HG03571 (cell line): ENCODE measurements around the gene UQCRQ.
A peak's percentile ranks its signal among the peaks of the same experiment; 100 is the strongest.
"Not testable (repeated sequence)": the region's sequence is repeated elsewhere in the genome, so short reads cannot be mapped to it uniquely, and the experiment has no call there.

Experiments
- ATAC-seq: cut with Tn5 transposase; IDR thresholded peaks from one replicate; pipeline ENCODE4 v1.9.1; 2021; ENCODE audit not compliant: unreplicated experiment

Gene UQCRQ

GRCh38 chr5:132831095-132831860 lies 35.2 kb upstream of the UQCRQ start:
- no peak for ATAC-seq

DNA sequence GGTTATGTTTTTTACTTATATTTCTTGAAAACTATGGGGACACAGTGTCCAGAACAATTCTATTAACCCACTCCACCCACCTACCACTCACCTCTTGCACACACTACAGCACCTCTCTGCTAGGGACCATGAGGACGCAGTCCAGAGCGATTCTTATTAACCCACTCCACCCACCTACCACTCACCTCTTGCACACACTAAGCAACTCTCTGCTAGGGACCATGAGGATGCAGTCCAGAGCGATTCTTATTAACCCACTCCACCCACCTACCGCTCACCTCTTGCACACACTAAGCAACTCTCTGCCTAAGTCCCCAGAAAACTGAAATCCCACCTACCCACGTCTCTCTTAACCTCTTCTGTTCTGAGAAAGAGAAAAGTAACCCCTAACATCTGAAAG lies 33.8 kb upstream of the UQCRQ start:
- ATAC-seq, result no peak

GRCh38 chr5:132834057-132834456 lies 32.4 kb upstream of the UQCRQ start:
- ATAC-seq, result no peak

DNA sequence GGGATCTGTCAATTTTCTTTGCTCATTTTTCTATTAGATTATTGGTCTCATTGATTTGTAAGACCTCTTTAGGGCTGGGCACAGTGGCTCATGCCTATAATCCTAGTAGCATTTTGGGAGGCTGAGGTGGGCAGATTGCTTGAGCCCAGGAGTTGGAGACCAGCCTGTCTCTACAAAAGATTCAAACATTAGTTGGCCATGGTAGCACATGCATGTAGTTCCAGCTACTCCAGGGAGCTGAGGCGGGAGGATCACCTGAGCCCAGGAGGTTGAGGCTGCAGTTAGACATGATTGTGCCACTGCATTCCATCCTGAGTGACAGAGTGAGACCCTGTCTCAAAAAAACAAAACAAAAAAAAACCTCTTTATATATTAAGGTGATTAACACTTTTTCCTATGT lies 29.6 kb upstream of the UQCRQ start:
- ATAC-seq, result no peak

GRCh38 chr5:132837868-132838267 lies 28.6 kb upstream of the UQCRQ start:
- no peak for ATAC-seq

DNA sequence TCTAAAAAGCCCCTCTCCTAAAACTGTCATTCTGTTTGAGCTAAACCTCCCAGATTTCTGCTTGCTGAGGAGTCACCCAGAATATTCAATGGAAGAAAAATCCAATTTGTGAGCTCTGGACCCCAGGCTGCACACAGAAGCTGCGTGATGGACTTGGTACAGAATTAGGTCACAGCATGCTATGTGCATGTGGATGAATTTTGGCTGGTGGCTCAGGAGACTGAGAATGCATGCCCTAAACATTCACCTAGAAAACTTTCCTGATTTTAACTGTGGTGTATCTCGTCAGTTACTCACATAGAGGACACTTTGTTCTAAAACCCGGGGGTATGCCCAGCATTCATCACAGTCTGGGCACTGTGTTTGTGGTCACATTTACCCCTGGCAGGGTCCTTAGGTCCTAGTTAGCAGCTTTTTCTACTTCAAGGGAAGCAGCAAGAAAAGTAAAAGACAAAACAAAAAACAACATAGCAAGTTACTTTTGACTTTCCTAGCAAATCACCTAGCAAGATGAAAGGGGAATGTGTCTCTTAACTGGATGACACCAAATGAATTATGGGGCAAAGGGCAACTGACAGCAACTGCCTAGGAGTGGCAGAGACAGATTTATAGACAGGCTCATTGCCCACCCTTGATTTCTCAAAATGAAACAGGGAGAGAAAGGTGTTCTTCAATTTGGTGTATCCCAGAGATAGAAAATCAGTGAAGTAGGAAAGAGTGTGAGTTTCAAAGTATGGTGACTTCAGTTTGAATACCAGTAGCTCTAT lies 27.7 kb upstream of the UQCRQ start:
- ATAC-seq, result no peak

GRCh38 chr5:132839426-132840301 lies 26.8 kb upstream of the UQCRQ start:
- no peak for ATAC-seq

DNA sequence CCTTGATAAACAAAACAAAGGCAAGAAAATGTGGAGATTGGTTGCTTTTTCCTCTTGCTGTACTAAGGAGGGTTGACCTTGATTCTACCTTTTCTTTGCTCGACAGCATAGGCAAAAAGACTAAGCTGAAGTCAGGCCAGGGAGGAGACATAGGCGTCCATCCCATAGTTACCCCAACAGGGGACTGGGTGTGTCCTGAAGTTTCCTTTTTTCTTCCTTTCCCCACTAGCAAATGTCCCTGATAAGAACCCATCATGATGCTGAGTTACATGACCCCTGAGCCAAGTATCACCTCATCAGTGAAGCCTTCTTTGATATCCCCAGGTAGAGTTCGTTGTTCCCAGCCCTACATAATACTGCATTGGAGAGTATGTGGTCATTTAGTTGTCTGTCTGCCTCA lies 26.1 kb upstream of the UQCRQ start:
- no peak for ATAC-seq

GRCh38 chr5:132840896-132841295 lies 25.5 kb upstream of the UQCRQ start:
- ATAC-seq, result no peak

GRCh38 chr5:132841305-132841704 lies 25.1 kb upstream of the UQCRQ start:
- ATAC-seq, result no peak

DNA sequence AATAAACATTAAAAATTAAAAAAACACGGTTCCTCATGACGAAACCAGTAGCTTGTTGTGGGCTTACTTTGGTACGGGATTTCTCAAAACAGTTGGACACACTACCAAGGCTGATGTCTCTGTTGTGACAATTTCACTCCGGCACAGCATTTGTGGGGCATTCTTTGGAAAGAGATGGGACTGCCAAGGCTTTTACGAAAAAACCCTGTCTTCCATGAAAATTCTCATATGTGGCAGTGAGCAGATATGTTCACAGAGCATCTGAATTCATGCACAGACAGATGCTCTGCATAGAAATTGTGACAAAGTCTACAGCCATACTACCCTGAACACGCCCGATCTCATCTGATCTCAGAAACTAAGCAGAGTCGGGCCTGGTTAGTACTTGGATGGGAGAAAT lies 18.2 kb upstream of the UQCRQ start:
- no peak for ATAC-seq

DNA sequence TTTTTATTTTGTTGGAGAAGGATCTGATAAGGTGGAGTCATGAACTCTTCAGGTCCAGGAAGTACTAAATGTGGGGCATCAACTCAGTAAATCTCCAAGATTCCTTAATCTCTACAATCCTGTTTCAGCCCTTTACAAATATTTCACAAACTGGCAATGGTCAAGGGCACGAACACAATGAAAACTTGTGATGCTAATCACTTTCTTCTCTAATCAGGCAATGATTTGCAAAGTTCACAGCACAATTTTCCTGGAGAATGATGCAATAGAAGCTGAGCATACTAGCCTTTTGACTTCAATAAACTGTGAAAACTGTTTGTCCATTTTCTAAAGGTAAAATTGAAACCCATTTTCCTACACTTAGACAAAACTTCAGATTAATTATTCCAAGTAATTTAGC lies 17.1 kb upstream of the UQCRQ start:
- no peak for ATAC-seq

- ATAC-seq, result no peak
Observed at GRCh38 chr5:132850066-132850465, 16.4 kb upstream of the UQCRQ start.

DNA sequence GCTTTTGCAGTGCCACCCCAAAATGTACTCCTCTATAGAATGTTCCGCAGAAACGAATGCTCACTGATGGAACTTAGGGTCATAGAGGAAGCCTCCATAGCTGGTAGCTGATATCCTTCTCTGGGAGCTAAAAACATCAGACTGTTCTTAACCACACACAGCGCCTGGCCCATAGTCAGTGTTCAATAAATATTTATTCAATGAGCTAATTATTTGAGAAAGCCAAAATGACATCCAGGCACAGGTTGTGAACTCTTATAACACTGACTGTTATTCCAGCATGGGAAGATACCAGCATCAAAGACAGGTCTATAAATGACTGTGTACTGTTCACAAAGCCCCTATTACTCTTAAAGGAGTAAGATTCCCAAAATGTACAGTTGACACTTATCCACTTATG lies 13.1 kb upstream of the UQCRQ start:
- ATAC-seq, result no peak

DNA sequence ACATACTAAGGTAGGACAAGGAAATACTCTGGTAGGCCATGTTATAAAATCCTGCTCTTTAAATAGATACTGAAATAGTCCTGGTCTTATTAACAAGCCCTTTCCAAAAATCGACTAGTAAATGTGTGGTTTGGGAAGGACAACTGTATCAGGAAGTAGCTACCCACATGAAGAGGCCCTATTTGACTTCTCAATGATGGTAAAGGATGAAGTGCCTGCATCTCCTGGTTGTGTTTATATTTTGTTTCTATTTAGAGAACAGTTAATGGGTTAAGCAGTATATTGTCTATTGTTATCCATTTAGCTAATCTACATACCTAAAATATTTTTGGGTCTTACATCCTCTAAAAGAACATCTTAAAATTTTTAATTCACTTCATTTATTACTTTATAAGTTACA lies 12.7 kb upstream of the UQCRQ start:
- ATAC-seq, result no peak

GRCh38 chr5:132854301-132854700 lies 12.1 kb upstream of the UQCRQ start:
- no peak for ATAC-seq

DNA sequence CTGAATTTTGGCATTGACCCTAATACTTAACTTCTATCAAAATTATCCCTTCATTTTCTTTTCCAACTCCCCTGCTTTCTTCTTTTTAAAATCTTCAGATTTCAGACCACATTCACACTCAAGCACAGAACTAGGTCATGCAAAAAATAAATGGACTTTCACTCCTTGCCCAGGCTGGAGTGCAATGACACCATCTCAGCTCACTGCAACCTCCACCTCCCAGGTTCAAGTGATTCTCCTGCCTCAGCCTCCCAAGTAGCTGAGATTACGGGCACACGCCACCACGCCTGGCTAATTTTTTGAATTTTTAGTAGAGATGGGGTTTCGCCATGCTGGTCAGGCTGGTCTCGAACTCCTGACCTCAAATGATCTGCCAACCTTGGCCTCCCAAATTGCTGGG lies 11.4 kb upstream of the UQCRQ start:
- not testable (repeated sequence) for ATAC-seq

GRCh38 chr5:132856011-132856410 lies 10.4 kb upstream of the UQCRQ start:
- ATAC-seq, result no peak

DNA sequence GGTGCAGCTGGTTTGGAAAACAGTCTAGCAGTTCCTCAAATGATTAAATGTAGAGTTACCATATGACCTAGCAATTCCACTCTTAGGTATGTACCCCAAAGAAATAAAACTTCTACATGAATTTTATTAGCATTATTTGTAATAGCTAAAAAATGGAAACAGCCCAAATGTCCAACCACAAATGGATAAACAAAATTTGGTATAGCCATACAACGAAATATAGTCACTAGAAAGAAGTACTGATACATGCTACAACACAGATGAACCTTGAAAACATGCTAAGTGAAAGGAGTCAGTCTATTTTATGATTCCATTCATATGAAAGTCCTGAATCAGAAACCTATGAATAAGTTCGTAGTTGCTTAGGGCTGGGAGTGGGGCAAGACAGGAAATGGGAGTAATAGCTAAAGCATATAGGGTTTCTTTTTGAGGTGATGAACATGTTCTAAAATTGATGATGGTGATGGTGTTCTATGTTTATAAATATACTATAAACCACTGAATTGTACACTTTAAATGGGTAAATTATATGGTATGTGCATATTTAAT lies 6.5 kb upstream of the UQCRQ start:
- ATAC-seq, result no peak

DNA sequence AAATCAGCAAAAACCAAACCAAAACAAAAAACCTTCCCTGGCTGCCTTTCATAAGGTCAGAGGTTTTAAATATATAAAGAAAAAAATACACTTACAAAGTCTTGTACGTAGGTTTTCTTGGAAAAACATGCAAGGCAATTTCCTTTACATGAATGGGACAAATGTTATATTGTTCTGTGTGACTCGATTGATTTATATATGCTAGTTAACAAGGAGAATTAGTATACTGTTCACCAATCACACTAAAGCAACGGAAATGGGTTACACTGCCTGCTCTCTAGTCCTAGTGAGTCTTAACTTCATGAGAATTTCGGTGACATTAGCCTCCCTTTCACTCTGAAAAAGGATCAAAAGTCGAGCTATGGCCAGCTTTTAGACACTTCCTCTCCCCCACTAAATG lies 5.7 kb upstream of the UQCRQ start:
- ATAC-seq, result no peak

DNA sequence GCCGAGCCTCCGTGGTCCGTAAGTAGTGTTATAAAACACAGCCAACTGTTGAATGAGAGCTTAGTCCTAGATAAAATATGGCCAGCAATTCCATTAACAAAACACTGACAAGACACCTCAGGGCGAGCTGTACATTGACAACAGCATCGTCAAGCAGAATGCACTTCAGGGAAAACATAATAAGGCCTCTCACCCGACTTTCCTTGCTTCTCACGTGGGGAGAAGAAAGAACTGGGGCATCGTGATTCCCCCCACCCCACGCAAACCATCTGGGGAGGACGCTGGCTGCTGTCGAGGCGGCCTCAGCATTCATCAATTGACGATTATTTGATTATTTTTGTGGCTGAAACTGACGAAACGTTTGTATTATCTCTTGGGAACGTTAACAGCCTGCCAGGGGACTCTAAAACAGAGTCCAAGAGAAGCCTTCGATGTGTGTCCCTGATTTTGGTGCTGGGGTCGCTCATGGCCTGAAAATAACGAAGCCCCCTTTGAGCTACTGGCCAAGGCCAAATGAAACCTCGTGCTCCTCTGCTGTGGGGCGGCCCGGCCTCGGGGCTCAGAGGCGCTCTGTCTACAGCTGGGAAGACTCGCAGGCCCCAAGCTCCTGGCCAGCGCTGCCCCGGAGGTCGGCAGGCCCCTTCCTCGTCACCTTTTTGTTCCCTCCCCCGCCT lies 637 bp upstream of the UQCRQ start:
- peak; percentile 15 for ATAC-seq
